LHCN-M2 (cell line): ENCODE measurements around the gene DPEP3. TPM values are rescaled to one million over a fixed set of nuclear protein-coding genes. Genes with fewer than 3 reads are reported as not detected.
A peak's percentile ranks its signal among the peaks of the same experiment; 100 is the strongest.
"Not testable (repeated sequence)": the region's sequence is repeated elsewhere in the genome, so short reads cannot be mapped to it uniquely, and the experiment has no call there.

Experiments used
- DNase-seq: peaks from one replicate; pipeline ENCODE4 v3.0.0-alpha.2; 2012; ENCODE audit warnings: low read depth
- polyA plus RNA-seq: library from polyadenylated mRNA; unstranded; fragments of >200 nt; gene quantifications from one replicate; pipeline ENCODE4 v1.2.1, GENCODE V29; 2012; ENCODE audit warnings: missing spikeins
- total RNA-seq: library from RNA; depleted of rRNA; stranded (reverse); fragments of >200 nt; gene quantifications from 2 replicates; pipeline ENCODE4 v1.2.3, GENCODE V29; 2014; rRNA removed

DPEP3 gene, protein sequence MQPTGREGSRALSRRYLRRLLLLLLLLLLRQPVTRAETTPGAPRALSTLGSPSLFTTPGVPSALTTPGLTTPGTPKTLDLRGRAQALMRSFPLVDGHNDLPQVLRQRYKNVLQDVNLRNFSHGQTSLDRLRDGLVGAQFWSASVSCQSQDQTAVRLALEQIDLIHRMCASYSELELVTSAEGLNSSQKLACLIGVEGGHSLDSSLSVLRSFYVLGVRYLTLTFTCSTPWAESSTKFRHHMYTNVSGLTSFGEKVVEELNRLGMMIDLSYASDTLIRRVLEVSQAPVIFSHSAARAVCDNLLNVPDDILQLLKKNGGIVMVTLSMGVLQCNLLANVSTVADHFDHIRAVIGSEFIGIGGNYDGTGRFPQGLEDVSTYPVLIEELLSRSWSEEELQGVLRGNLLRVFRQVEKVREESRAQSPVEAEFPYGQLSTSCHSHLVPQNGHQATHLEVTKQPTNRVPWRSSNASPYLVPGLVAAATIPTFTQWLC
- not detected in 2 replicates for total RNA-seq
- not detected for polyA plus RNA-seq

DNA sequence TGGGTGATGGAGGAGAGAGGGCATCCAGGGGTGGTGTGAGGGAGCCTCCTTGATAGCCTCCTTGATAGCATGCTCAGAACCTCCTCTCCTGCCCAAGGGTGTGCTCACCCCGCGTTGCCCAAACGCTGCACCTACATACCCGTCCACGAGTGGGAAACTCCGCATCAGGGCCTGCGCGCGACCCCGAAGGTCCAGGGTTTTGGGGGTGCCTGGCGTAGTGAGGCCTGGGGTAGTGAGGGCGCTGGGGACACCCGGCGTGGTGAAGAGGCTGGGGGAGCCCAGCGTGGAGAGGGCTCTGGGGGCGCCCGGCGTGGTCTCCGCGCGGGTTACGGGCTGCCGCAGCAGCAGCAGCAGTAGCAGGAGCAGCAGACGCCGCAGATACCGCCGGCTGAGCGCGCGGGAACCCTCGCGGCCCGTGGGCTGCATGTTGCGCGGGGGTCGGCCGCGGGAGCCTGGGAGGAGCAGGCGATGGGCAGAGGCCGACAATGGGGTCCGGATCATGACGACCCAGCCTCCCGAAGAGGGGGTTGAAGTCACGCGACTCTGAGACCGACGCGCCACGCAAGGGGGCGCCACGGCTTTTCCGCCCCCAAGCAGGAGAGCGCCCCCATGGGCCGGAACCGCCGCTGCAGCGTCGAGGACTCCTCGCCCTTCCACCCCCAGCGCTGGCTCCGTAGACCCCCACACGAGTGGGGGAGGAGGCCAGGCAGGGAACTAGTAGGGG is at the start of gene DPEP3:
Gene DPEP3 (minus strand): TSS at position 545 of the 724 bp plus-strand sequence. CDS start 119 bp downstream, at position 426.
- no peak for DNase-seq

DNA sequence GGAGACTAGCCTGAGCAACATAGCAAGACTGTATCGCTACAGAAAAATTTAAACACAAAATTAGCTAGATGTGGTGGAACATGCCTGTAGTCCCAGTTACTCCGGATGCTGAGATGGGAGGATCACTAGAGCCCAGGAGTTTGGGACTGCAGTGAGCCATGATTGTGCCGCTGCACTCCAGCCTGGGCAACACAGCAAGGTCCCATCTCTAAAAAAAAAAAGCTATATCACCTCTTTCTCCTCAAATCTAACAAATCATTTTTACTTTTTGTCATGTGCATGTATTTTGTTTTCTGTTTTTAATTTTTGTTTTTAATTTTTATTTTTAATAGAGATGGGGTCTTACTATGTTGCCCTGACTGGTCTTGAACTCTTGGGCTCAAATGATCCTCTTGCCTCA is 48.7 kb upstream of the DPEP3 start:
- no peak for DNase-seq

DNA sequence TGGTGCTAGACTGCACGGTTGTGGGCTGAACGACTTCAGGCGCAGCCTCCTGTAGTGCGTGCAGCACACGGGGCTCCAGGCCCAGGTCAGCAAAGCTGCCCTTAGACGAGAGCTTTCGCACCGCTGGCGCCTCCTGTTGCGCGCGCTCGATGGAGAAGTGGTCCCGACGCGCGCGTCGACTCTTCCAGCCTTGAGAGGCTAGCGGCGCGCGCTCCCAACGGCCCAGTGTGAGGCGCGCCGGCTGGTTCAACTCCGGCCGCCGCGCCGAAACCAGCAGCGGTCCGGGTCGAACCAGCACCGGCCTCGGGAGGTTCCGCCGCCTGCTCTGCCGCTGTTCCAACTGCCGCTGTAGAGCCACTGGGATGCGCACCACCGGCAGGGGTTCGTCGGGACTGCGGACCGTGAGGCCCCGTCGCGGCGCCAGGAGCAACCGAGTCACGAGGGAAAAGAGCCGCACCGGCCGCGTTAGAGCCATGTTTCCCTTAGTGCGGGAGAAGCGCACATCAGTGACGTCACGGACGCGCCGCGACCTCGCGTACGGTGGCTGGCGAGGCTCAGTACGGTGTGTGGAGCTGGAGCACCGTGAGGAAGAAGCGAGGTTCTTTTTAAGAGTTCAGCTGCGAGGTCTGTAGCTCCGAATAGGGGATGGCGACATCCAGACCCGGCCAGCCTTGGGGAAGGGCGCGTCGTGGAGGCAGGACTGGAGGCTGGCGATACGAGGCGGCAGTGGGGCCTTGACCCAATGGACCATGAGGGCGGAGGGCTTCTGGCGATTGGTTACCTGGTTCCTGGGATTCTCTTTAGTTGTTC is 42.6 kb upstream of the DPEP3 start, which contains the start of the genes DDX28 and DUS2:
Gene DDX28 (minus strand): TSS at position 505 of the 810 bp plus-strand sequence. CDS start 30 bp downstream, at position 475.
Gene DUS2 (plus strand): TSS at position 557 of the 810 bp plus-strand sequence. CDS start 14,740 bp downstream, outside the sequence.
- peak; percentile 89 for DNase-seq

DNA sequence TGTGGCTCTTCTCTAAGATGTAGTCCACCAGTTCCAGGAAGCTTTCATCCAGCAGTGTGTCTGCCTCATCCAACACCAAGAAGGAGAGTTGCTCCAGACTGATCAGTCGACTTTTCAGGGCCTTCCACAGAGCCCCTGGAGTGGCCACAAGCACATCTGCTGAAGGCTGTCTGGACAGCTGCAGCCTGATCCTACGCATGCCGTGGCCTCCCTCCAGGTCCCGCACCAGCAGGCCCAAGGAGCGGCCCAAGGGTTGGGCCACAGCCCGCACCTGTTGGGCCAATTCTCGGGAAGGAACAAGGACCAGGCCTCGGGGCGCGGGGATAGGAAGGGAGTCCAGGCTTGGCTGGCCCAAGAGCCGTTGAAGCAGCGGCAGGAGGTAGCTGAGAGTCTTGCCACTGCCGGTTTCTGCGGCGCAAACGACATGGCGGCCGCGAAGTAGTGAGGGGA is 42.0 kb upstream of the DPEP3 start:
- peak; percentile 41 for DNase-seq

DNA sequence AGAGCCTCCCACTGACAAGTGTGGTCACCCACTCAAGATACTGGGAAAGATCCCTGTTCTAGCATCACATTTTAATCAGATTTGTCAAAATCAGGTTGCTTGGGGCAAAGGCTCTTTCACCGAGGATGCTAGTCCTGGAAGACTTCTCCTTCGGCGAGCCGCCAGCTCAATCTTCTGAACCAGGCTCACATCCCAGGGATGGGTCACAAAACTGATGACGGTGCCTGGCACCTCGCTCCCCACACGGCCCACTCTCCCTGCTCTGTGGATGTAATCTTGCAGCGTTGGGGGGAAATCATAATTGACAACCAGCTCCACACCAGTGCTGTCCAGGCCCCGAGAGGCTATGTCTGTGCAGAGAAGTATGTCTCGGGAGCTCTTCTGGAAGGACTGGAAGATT is 41.2 kb upstream of the DPEP3 start:
- no peak for DNase-seq

DNA sequence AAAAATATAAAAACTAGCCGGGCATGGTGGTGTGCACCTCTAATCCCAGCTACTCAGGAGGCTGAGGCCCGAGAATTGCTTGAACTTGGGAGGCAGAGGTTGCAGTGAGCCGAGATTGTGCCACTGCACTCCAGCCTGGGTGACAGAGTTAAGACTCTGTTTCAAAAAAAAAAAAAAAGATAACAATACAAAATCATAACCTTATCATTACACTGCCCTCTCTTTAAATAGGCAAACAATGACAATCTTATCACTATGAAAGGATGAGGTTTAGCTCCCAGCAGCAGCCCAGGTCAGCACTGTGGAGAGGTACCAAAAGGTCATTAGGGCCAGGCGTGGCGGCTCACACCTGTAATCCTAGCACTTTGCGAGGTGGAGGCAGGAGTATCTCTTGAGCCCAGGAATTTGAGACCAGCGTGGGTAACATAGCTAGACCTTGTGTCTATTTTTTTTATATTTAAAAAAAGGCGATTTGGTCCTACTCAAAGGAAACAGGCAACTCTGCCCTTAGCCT is 38.9 kb upstream of the DPEP3 start:
- DNase-seq, result no peak

DNA sequence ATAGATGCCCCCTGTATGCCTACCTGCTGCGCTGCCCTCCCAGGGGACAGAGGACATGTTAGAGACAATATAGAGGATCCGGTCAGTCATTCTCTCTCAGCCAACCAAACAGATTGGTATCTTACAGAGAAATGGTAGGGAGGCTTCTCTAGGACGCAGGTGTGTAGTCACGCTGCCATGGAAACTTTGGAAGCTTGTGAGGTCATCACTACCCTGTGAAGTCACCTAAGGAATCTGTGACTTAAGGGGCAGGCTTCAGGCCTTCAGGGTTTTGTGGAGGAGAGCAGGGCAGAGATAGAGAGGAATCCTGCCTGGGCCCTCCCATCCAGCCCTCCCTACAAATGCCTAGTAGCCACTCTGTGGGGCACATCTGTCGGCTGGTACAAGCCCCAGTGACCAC is 35.4 kb upstream of the DPEP3 start, which contains the start of gene DPEP2NB:
Gene DPEP2NB (minus strand): TSS at position 231 of the 400 bp plus-strand sequence. CDS start 141 bp downstream, at position 90.
- no peak for DNase-seq

DNA sequence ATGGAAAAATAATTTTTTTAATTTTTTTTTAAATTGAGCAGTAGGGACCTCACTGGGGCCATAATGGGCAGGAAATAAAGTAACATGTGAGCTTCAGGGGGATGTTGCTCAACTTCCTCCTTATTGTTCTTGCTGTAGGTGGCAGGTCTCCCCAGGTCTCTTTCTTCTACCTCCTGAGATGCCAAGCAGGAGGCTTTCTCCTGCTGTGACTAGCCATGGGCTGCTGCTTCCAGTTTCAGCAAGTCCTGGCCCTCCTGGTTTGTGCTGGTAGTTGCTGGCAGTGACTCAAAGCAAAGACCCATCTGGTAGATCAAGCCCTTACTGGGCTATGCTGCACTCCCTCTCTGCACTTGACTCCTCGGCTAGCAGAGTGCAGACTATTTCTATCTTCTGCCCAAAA is 33.1 kb upstream of the DPEP3 start:
- no peak for DNase-seq

DNA sequence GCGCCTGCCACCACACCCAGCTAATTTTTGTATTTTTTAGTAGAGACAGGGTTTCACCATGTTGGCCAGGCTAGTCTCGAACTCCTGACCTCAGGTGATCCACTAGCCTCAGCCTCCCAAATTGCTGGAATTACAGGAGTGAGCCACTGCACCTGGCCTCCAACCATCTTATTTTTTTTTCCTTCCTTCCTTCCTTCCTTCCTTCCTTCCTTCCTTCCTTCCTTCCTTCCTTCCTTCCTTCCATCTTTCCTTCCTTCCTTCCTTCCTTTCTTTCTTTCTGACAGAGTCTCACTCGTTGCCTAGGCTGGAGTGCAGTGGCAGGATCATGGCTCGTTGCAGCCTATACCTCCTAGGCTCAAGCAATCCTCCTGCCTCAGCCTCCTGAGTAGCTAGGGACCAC is 29.6 kb upstream of the DPEP3 start:
- not testable (repeated sequence) for DNase-seq

DNA sequence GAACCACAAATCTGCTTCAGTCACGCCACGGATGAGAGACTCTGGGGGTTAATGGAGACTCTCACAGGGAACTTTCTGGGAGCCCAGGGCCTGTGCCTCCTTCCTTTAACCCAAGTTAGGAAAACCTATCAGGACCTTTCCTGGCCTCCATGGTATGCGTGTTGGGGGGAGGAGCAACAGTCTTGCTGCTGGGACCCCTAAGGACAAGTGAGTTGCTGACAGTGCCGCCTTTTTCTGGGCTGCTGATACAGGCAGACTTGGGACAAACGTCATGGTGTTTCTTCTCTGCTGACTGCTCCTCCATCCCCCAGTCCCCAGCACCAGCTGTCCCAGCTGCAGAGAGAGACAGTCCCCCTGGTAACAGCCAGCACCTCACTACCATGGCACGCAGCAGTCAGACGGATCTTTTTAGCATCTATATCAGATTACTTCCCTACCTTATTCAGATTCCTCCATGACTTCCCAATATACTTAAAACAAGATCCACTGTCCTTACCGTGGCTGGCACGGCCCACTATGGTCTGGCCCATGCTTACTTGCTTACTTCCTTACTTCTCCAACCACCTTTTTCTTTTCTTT is 28.9 kb upstream of the DPEP3 start:
- DNase-seq, result no peak

DNA sequence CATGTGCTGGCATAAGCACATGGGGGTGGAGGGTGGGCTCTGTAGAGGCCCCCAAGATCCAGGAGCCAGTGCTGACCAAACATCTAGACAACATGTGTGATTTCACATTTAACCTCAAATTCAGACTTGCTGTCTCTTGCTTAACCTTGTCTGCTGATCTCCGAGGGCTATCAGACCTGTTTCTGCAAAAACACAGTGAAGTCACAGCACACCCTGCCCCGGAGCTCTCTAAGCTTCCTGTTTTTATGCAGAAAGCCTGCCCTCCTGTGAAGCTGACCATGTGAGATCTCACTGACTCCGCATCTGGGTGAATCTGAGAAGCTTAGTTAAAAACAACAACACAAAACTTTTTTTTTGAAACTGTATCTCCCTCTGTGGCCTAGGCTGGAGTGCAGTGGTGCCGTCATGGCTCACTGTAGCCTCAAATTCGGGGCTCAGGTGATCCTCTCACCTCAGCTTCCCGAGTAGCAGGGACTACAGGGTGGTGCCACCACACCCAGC is 25.5 kb upstream of the DPEP3 start:
- DNase-seq, result no peak

DNA sequence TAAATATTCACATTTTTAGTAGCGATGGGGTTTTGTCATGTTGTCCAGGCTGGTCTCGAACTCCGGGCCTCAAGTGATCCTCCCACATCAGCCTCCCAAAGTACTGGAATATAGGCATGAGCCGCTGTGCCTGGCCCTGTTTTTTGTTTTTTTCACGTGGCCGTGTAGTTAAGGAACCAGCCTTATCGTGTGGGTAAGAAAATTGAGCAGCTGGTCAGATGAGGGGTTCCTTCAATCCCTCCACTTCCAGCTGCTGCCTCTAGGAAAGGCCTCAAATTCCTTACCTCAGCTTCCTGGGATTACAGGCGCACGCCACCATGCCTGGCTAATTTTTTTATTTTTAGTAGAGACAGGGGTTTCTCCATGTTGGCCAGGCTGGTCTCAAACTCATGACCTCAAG is 24.9 kb upstream of the DPEP3 start:
- no peak for DNase-seq

DNA sequence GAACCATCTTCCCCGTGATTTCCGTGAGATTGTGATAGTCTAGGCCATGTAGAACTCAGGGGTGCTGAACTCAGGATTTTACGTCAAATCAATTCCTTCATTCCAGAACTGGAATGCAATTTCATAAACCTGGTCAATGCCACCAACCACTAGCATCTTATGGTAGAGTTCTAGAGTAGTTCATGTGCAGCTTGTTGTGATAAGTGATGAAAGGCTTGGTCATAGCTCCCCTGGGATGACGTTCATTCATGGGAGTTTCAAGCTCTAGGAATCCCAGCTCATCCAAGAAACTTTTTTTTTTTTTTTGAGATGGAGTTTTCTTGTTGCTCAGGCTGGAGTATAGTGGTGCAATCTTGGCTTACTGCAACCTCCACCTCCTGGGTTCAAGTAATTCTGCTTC is 22.7 kb upstream of the DPEP3 start:
- DNase-seq, result peak; percentile 62

DNA sequence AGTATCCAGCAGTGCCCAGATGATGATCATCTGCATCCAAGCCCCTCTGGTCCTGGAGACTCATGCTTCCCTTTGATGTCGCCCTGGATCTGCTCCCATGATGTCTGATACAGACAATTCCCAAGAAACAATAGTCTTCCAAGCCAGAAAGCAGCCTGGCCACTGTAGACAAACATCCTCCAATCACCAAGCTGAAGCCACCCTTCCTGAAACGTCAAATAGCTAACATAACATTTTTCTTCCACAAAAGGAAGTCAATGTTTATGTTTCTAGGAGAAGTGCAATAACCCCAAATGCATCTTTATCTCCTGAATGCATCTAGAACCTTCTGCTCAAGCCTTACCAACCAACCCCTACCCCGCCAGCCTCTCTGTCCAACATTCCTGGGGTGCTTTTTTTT is 20.2 kb upstream of the DPEP3 start:
- DNase-seq, result no peak

DNA sequence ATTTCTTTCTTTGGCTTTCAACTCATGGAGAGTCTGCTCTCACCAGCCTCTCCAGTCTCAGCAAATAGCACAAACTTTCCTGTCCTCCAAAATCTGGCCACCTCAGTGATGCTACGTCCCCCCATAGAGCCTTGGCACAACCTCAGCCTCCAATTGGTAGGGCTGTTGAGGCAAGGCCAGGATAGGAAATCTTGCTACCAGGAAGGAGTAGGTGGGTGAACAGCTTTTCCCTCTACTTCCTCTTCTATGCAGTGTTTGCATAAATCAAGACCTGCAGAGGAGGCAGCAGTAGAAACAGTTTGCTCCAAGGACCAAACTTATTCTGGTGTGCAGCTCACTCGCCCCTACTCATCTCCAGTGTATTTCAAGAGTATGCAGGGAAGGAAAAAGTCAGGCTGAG is 19.7 kb upstream of the DPEP3 start:
- no peak for DNase-seq

DNA sequence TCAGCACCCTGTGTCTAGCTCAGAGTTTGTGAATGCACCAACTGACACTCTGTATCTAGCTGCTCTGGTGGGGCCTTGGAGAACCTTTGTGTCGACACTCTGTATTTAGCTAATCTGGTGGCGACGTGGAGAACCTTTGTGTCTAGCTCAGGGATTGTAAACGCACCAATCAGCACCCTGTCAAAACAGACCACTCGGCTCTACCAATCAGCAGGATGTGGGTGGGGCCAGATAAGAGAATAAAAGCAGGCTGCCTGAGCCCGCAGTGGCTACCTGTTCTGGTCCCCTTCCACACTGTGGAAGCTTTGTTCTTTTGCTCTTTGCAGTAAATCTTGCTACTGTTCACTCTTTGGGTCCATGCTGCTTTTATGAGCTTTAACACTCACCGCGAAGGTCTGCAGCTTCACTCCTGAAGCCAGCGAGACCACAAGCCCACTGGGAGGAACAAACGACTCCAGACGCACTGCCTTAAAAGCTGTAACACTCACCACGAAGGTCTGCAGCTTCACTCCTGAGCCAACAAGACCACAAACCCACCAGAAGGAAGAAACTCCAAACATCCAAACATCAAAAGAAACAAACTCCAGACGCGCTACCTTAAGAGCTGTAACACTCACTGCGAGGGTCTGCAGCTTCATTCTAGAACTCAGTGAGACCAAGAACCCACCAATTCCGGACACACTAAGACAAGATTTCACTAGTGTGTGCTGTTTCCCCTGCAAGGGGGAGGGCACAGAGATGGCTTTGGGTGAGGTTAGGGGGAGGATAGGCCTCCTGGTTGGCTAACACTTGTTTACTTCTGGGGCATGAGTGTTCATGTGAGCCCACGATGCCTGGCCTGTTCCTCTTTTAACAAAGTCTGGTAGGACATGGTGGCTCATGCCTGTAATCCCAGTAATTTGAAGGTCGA is 18.7 kb upstream of the DPEP3 start, which contains the start of gene DPEP2:
Gene DPEP2 (minus strand): TSS at position 706 of the 910 bp plus-strand sequence. CDS start 6,272 bp downstream, outside the sequence.
- DNase-seq, result not testable (repeated sequence)

DNA sequence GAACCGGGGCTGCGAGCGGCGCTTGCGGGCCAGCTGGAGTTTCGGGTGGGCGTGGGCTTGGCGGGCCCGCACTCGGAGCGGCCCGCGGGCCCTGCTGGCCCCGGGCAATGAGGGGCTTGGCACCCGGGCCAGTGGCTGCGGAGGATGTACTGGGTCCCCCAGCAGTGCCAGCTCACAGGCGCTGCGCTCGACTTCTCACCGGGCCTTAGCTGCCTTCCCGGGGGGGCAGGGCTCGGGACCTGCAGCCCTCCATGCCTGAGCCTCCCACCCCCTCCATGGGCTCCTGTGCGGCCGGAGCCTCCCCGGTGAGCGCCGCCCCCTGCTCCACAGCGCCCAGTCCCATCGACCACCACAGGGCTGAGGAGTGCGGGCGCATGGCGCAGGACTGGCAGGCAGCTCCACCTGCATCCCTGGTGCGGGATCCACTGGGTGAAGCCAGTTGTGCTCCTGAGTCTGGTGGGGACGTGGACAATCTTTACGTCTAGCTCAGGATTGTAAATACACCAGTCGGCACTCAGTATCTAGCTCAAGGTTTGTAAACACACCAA is 18.0 kb upstream of the DPEP3 start:
- DNase-seq, result not testable (repeated sequence)

DNA sequence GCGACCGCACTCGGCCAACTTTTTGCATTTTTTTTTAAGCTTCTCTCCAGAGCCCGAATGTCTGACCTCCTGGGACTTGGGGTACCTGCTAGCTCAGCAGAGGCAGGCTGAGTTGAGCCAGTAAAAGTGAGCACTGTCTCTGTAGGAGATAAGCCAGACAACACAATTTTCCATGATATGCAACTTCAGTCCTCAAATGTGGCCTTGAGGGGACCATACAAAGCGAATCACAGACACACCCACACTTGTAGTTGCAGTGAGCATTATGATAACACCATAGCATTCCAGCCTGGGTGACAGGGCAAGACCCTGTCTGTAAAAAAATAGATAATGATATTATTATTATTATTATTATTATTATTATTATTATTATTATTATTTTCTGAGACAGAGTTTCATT is 16.4 kb upstream of the DPEP3 start:
- DNase-seq, result no peak

DNA sequence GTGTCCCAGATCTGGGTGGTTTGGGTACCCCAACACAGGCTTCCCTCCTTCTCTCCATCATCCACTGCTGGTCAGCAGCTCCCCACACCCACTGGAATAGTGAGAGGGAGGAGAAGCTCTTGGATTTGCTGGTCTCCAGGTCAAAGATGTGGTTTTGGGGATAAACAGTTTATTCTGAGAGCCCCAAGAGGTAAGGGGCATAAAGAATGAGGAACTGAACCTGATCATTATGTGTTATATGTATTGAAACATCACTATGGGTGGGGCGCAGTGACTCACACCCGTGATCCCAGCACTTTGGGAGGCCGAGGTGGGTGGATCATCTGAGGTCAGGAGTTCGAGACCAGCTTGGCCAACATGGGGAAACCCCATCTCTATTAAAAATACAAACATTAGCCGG is 15.1 kb upstream of the DPEP3 start:
- no peak for DNase-seq
